GM21737 (cell line): ENCODE measurements around the gene FDCSP.
"Not testable (repeated sequence)": the region's sequence is repeated elsewhere in the genome, so short reads cannot be mapped to it uniquely, and the experiment has no call there.

Experiments
- ATAC-seq: cut with Tn5 transposase; IDR thresholded peaks from one replicate; pipeline ENCODE4 v1.9.1; 2021; ENCODE audit warnings: mild to moderate bottlenecking, moderate library complexity; ENCODE audit not compliant: unreplicated experiment

Gene FDCSP

GRCh38 chr4:70239131-70239883, 13.4 kb downstream of the FDCSP start:
- no peak for ATAC-seq

- ATAC-seq = no peak
Observed at GRCh38 chr4:70239884-70240591, 14.1 kb downstream of the FDCSP start.

GRCh38 chr4:70242297-70242696, 16.4 kb downstream of the FDCSP start, which contains the start of gene CSN3:
Gene CSN3 (plus strand): TSS chr4:70242597. CDS start chr4:70244820, 2,223 bp downstream.
- ATAC-seq = not testable (repeated sequence)

GRCh38 chr4:70243091-70243490, 17.2 kb downstream of the FDCSP start:
- no peak for ATAC-seq

GRCh38 chr4:70251250-70251944, 25.5 kb downstream of the FDCSP start:
- ATAC-seq = no peak

- no peak for ATAC-seq
Observed at GRCh38 chr4:70251945-70252277, 26.0 kb downstream of the FDCSP start.

- ATAC-seq = no peak
Observed at GRCh38 chr4:70269674-70270073, 43.8 kb downstream of the FDCSP start.

- ATAC-seq = no peak
Observed at GRCh38 chr4:70277121-70277520, 51.2 kb downstream of the FDCSP start.

GRCh38 chr4:70280567-70280966, 54.6 kb downstream of the FDCSP start:
- no peak for ATAC-seq
